ENCODE measurements around the gene DMXL2. TPM values are rescaled to one million over a fixed set of nuclear protein-coding genes. Genes with fewer than 3 reads are reported as not detected.

DMXL2 gene
- 10 to 100 TPM; 34.3 to 49.0 (median 45.7) TPM for total RNA-seq

GRCh38 chr15:51622604-51623370 is at the start of gene DMXL2:
Gene DMXL2, minus strand, starts transcription at chr15:51622771. Its CDS starts 226 bp downstream, at chr15:51622545.
- H3K36me3 ChIP-seq: no peaks in the 10 kb centered on the region
- H3K4me1 ChIP-seq: peaks cover 5 to 7% of the 10 kb centered on the region in 2 donors
- WGBS, 2 donors: 0% methylated on average over 17 to 27 of the region's 83 CpGs
- peak; percentile 87 to 88 for DNase-seq
- TF ChIP-seq CTCF (IDR thresholded peaks at IDR 0.05) (no peak), POLR2A (IDR thresholded peaks at IDR 0.05) (peak in 1 of 2 donors; percentile 59)
- H3K4me3 ChIP-seq (replicated peaks in 1 of 3): peak within 1 kb of the TSS; percentile 67 to 94 (median 85)
- H3K9me3 ChIP-seq: no peaks in the 10 kb centered on the region
- intact Hi-C loops (cut with DNase I): no loop called here
- peak within 1 kb of the TSS; percentile 54 to 71 (median 54) for H3K27ac ChIP-seq
- no peaks in the 10 kb centered on the region for H3K27me3 ChIP-seq

DNA sequence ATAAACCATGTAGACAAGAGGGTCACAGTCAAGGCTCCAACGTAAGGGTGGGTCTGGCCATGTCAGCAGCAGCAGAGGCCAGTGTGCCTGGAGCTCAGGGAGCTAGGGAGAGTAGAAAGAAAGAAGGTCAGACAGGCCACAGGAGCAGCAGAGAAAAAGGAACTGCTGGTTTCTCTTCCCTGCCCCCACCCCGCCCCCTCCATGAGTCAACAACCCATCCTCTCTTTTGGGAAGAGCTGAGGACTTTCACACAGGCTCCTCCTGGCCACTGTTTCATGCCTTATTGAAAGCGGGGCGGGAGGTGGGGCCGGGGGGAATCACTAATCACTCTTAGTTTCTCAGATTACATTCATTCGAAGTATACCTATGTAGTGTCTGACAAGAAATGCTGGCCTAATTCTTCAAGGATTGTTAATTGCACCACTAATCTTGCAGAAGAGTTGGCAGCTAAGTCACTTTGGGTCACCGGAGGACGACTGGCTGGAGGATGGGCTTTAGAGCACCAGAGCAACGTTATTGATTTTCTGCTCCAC is 49.6 kb upstream of the DMXL2 start:
- Histone ChIP-seq H3K27me3 (no peaks in the 10 kb centered on the region), H3K36me3 (no peaks in the 10 kb centered on the region), H3K4me1 (no peaks in the 10 kb centered on the region), H3K4me3 (replicated peaks in 1 of 3) (no peak overlapping the region), H3K27ac (no peak overlapping the region), H3K9me3 (no peaks in the 10 kb centered on the region)
- no peak for DNase-seq
- TF ChIP-seq CTCF (IDR thresholded peaks at IDR 0.05): no peak
- no peak for TF ChIP-seq POLR2A (IDR thresholded peaks at IDR 0.05)
- WGBS, 2 donors: 17 to 23% methylated on average over 9 of the region's 9 CpGs
- intact Hi-C loops (cut with DNase I): no loop called here

GRCh38 chr15:51669381-51669780 is 46.8 kb upstream of the DMXL2 start:
- H3K4me1 ChIP-seq: no peaks in the 10 kb centered on the region
- H3K9me3 ChIP-seq: no peaks in the 10 kb centered on the region
- no peak overlapping the region for H3K27ac ChIP-seq
- H3K4me3 ChIP-seq (replicated peaks in 1 of 3): no peak overlapping the region
- intact Hi-C loops (cut with DNase I): no loop called here
- WGBS, 2 donors: 69 to 75% methylated on average over 2 of the region's 2 CpGs
- no peak for DNase-seq
- H3K36me3 ChIP-seq: no peaks in the 10 kb centered on the region
- TF ChIP-seq POLR2A (IDR thresholded peaks at IDR 0.05) (no peak), CTCF (IDR thresholded peaks at IDR 0.05) (no peak)
- H3K27me3 ChIP-seq: no peaks in the 10 kb centered on the region

- no peak for TF ChIP-seq CTCF (IDR thresholded peaks at IDR 0.05)
- TF ChIP-seq POLR2A (IDR thresholded peaks at IDR 0.05): no peak
- no peak overlapping the region for H3K4me3 ChIP-seq (replicated peaks in 1 of 3)
- WGBS, 2 donors: 77 to 78% methylated on average over 5 of the region's 5 CpGs
- DNase-seq: no peak
- H3K4me1 ChIP-seq: no peaks in the 10 kb centered on the region
- H3K9me3 ChIP-seq: no peaks in the 10 kb centered on the region
- no peaks in the 10 kb centered on the region for H3K36me3 ChIP-seq
- intact Hi-C loops (cut with DNase I): no loop called here
- no peak overlapping the region for H3K27ac ChIP-seq
- no peaks in the 10 kb centered on the region for H3K27me3 ChIP-seq
Measured at GRCh38 chr15:51668446-51668845, 45.9 kb upstream of the DMXL2 start.

- Histone ChIP-seq H3K27ac (no peak overlapping the region), H3K4me1 (no peaks in the 10 kb centered on the region), H3K27me3 (no peaks in the 10 kb centered on the region), H3K4me3 (replicated peaks in 1 of 3) (no peak overlapping the region), H3K36me3 (no peaks in the 10 kb centered on the region), H3K9me3 (no peaks in the 10 kb centered on the region)
- intact Hi-C loops (cut with DNase I): no loop called here
- 66 to 74% methylated on average over 6 of the region's 6 CpGs for WGBS, 2 donors
- TF ChIP-seq CTCF (IDR thresholded peaks at IDR 0.05) (no peak), POLR2A (IDR thresholded peaks at IDR 0.05) (no peak)
- DNase-seq: no peak
Measured at GRCh38 chr15:51667478-51667877, 44.9 kb upstream of the DMXL2 start.
